ENCODE results near the gene CYP2W1. TPM values are rescaled to one million over a fixed set of nuclear protein-coding genes. Genes with fewer than 3 reads are reported as not detected.
A peak's percentile ranks its signal among the peaks of the same experiment; 100 is the strongest.

Gene CYP2W1
- total RNA-seq, 4 donors from 2014 or later = 11.7 to 31.6 (median 19.3) TPM

DNA sequence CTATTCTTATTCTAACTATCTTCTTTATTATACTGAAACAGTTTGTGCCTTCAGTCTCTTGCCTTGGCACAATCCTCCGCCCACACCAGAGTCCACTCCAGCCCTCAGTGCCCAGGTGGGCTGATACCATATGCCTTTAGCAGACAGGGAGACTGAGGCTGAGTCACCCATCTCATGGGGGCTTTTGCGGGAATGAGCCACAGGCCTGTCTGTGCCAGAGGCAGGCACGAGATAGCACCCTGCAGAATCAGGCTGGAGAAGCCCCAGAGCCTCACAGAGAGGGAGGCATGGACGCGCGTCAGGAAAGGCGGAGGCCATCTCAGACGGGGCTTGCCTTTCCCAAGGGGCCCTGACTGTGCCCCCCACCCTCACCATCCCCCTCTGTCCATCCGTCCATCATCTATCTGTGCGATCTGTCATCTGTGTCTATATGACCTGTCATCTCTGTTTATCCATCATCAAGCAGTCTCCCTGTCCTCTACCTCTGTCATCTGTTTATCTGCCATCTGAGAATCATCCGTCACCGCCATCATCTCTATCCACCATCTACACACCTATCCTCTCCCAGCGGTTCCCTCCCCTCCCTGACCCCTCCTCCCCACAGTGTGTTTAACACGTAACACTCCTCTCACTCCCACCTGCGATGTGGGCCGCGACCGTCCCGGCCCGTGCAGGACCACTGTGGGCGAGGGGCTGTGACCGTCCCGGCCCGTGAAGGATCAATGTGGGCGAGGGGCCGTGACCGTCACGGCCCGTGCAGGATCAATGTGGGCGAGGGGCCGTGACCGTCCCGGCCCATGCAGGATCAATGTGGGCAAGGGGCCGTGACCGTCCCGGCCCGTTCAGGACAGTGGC is 21.2 kb upstream of the CYP2W1 start:
- DNase-seq (ENCODE audit: low spot score in 2 of 2) = peak in 1 of 2 donors; percentile 77
- intact Hi-C loops (cut with DNase I; ENCODE audit: low total_unique reads) = no loop called here
- WGBS, 2 donors = 85 to 90% methylated on average over 37 of the region's 37 CpGs

GRCh38 chr7:962401-963081 is 20.4 kb upstream of the CYP2W1 start:
- H3K4me3 ChIP-seq (ENCODE audit: low read depth, poor library complexity, severe bottlenecking) = no peak overlapping the region
- TF ChIP-seq CTCF (IDR thresholded peaks at IDR 0.05) (no peak), POLR2A (IDR thresholded peaks at IDR 0.05) (no peak)
- intact Hi-C loops (cut with DNase I; ENCODE audit: low total_unique reads) = no loop called here
- WGBS, 2 donors = 74 to 88% methylated on average over 16 of the region's 17 CpGs
- DNase-seq (ENCODE audit: low spot score in 2 of 2) = peak in 1 of 2 donors; percentile 72

More for the DNA sequence above, 21.2 kb upstream of the CYP2W1 start:
- no peak overlapping the region for H3K4me3 ChIP-seq (ENCODE audit: low read depth, poor library complexity, severe bottlenecking)
- TF ChIP-seq CTCF (IDR thresholded peaks at IDR 0.05) = no peak
- no peak for TF ChIP-seq POLR2A (IDR thresholded peaks at IDR 0.05)

GRCh38 chr7:963236-964078 is 19.5 kb upstream of the CYP2W1 start:
- no peak overlapping the region for H3K4me3 ChIP-seq (ENCODE audit: low read depth, poor library complexity, severe bottlenecking)
- DNase-seq (ENCODE audit: low spot score in 2 of 2) = peak in 1 of 2 donors; percentile 83
- intact Hi-C loops (cut with DNase I; ENCODE audit: low total_unique reads) = no loop called here
- TF ChIP-seq POLR2A (IDR thresholded peaks at IDR 0.05) (no peak), CTCF (IDR thresholded peaks at IDR 0.05) (no peak)
- 21 to 46% methylated on average over 27 to 29 of the region's 37 CpGs for WGBS, 2 donors

GRCh38 chr7:964401-965231 is 18.4 kb upstream of the CYP2W1 start:
- 18 to 25% methylated on average over 16 to 27 of the region's 27 CpGs for WGBS, 2 donors
- intact Hi-C loops (cut with DNase I; ENCODE audit: low total_unique reads) = no loop called here
- TF ChIP-seq POLR2A (IDR thresholded peaks at IDR 0.05) (no peak), CTCF (IDR thresholded peaks at IDR 0.05) (no peak)
- peak; percentile 53 to 84 for DNase-seq (ENCODE audit: low spot score in 2 of 2)
- no peak overlapping the region for H3K4me3 ChIP-seq (ENCODE audit: low read depth, poor library complexity, severe bottlenecking)
